Naive thymus-derived CD4-positive, alpha-beta T cell (primary cell): ENCODE data around the gene YWHAQ. TPM values are rescaled to one million over a fixed set of nuclear protein-coding genes. Genes with fewer than 3 reads are reported as not detected.
A peak's percentile ranks its signal among the peaks of the same experiment; 100 is the strongest.

Experiments
- ATAC-seq: fragments of 150-1000 bp; cut with Tn5 transposase; 2 replicates; pipeline ENCODE4 v1.10.0; 2021; ENCODE audit warnings: mild to moderate bottlenecking, moderate library complexity
- CTCF ChIA-PET: fragments of 350-600 bp; sonication (Branson Sonifier 250); formaldehyde crosslinking; loops from one replicate; lab custom pipeline; 2021; ENCODE audit warnings: antibody characterized with exemption; lab: Charles Lee
- POLR2A ChIA-PET: fragments of 350-600 bp; sonication (Branson Sonifier 250); formaldehyde crosslinking; loops from one replicate; lab custom pipeline; 2021; ENCODE audit warnings: antibody characterized with exemption, inconsistent platforms; lab: Charles Lee
- DNase-seq, 9 donors: peaks; one replicate each; pipeline versions ENCODE4 v3.0.0 to v3.0.0-alpha.2; 2020 to 2022; ENCODE audit warnings: mixed read lengths in 1 of 9
- H3K27ac ChIP-seq: one replicate; pipeline ENCODE4 v1.7.0; 2013; ENCODE audit warnings: mild to moderate bottlenecking, low read depth, low read length, moderate library complexity
- H3K27me3 ChIP-seq, 2 donors: one replicate each; pipeline ENCODE4 v1.7.0; 2013; ENCODE audit warnings: low read length in 2 of 2, mild to moderate bottlenecking in 2 of 2, moderate library complexity in 2 of 2; ENCODE audit not compliant: control insufficient read depth in 2 of 2, insufficient read depth in 2 of 2
- H3K36me3 ChIP-seq, 3 experiments: 1 replicate in 2 of 3; 2 replicates in 1 of 3; pipeline ENCODE4 v1.7.0; 2013; ENCODE audit warnings: low read length in 3 of 3, mild to moderate bottlenecking in 3 of 3, moderate library complexity in 1 of 3; ENCODE audit not compliant: insufficient read depth in 3 of 3, control insufficient read depth in 2 of 3
- H3K4me1 ChIP-seq, 2 donors: one replicate each; pipeline ENCODE4 v1.7.0; 2013; ENCODE audit warnings: low read length in 2 of 2, mild to moderate bottlenecking in 2 of 2, moderate library complexity in 1 of 2; ENCODE audit not compliant: control insufficient read depth in 2 of 2, insufficient read depth in 2 of 2
- H3K4me3 ChIP-seq: 2 replicates; pipeline ENCODE4 v1.7.0; 2013; ENCODE audit warnings: mild to moderate bottlenecking, low read length
- H3K9me3 ChIP-seq, 3 experiments: 1 replicate in 2 of 3; 2 replicates in 1 of 3; pipeline ENCODE4 v1.7.0; 2013; ENCODE audit warnings: low read length in 3 of 3; ENCODE audit not compliant: control insufficient read depth in 2 of 3
- H3K27ac Mint-ChIP-seq, 9 donors: one replicate each; pipeline ENCODE4 v1.8.0; 2020 to 2022; ENCODE audit warnings: mixed read lengths in 9 of 9, mild to moderate bottlenecking in 8 of 9, moderate library complexity in 5 of 9, inconsistent platforms in 2 of 9
- H3K27me3 Mint-ChIP-seq, 5 donors: one replicate each; pipeline ENCODE4 v1.8.0; 2021 to 2022; ENCODE audit warnings: mixed read lengths in 5 of 5, mild to moderate bottlenecking in 1 of 5
- H3K36me3 Mint-ChIP-seq, 5 donors: one replicate each; pipeline ENCODE4 v1.8.0; 2020 to 2022; ENCODE audit warnings: mixed read lengths in 5 of 5, mild to moderate bottlenecking in 3 of 5, inconsistent platforms in 1 of 5
- H3K4me1 Mint-ChIP-seq, 7 donors: one replicate each; pipeline ENCODE4 v1.8.0; 2020 to 2022; ENCODE audit warnings: mixed read lengths in 7 of 7, mild to moderate bottlenecking in 3 of 7, inconsistent platforms in 1 of 7
- H3K4me3 Mint-ChIP-seq, 10 donors: one replicate each; pipeline ENCODE4 v1.8.0; 2020 to 2022; ENCODE audit warnings: mild to moderate bottlenecking in 10 of 10, mixed read lengths in 10 of 10, moderate library complexity in 6 of 10, inconsistent platforms in 2 of 10
- H3K9me3 Mint-ChIP-seq, 11 donors: one replicate each; pipeline ENCODE4 v1.8.0; 2020 to 2022; ENCODE audit warnings: mixed read lengths in 11 of 11, mild to moderate bottlenecking in 4 of 11, inconsistent platforms in 1 of 11, moderate library complexity in 1 of 11
- intact Hi-C, 2 donors: fragments of 100-400 bp; cut with micrococcal nuclease; formaldehyde crosslinking; loops; one replicate each; pipeline ENCODE4 v1.15.1; 2023
- polyA plus RNA-seq, 2 donors: library from polyadenylated mRNA; unstranded; fragments of 300-500 nt; fragmentation: Illumina TruSeq; gene quantifications; one replicate each; pipeline ENCODE4 v1.2.3, GENCODE V29; 2021
- total RNA-seq, 6 experiments: library from RNA in 5 of 6; stranded (reverse) in 5 of 6; gene quantifications; 1 replicate in 5 of 6; 2 replicates in 1 of 6; pipeline ENCODE4 v1.2.3 and lab custom pipeline; 2021 to 2026

YWHAQ gene
- total and polyA plus RNA-seq, 7 experiments from 2014 or later: 67.3 to 189 (median 118) TPM

- no peak overlapping the region for H3K4me3 ChIP-seq
- H3K27ac Mint-ChIP-seq: peak overlapping the region in 1 of 9 donors; percentile 51
- no peaks in the 10 kb centered on the region for H3K9me3 Mint-ChIP-seq
- no peak overlapping the region for H3K4me3 Mint-ChIP-seq
- ChIA-PET CTCF (no interaction called here), POLR2A (no interaction called here)
- H3K36me3 ChIP-seq: no peaks in the 10 kb centered on the region
- ATAC-seq (no peak), DNase-seq (no peak)
- peaks cover 0 to 8% (median 0%) of the 10 kb centered on the region in 7 donors for H3K4me1 Mint-ChIP-seq
- no peaks in the 10 kb centered on the region for H3K27me3 ChIP-seq
- no peak overlapping the region for H3K27ac ChIP-seq
- no peaks in the 10 kb centered on the region for H3K9me3 ChIP-seq
- H3K36me3 Mint-ChIP-seq: peaks cover 0 to 2% (median 0%) of the 10 kb centered on the region in 5 donors
- H3K4me1 ChIP-seq: no peaks in the 10 kb centered on the region
- intact Hi-C loops: no loop called here
- no peaks in the 10 kb centered on the region for H3K27me3 Mint-ChIP-seq
Observed at GRCh38 chr2:9574331-9574730, 56.5 kb downstream of the YWHAQ start.

- peaks cover 0 to 2% (median 0%) of the 10 kb centered on the region in 5 donors for H3K36me3 Mint-ChIP-seq
- H3K27me3 Mint-ChIP-seq: no peaks in the 10 kb centered on the region
- H3K4me1 ChIP-seq: no peaks in the 10 kb centered on the region
- H3K4me3 ChIP-seq: no peak overlapping the region
- no peaks in the 10 kb centered on the region for H3K9me3 Mint-ChIP-seq
- CTCF ChIA-PET: no interaction called here
- DNase-seq: no peak
- intact Hi-C loops: no loop called here
- no peaks in the 10 kb centered on the region for H3K27me3 ChIP-seq
- H3K36me3 ChIP-seq: no peaks in the 10 kb centered on the region
- peaks cover 0 to 11% (median 0%) of the 10 kb centered on the region in 7 donors for H3K4me1 Mint-ChIP-seq
- H3K27ac ChIP-seq: no peak overlapping the region
- H3K27ac Mint-ChIP-seq: no peak overlapping the region
- no peak for ATAC-seq
- POLR2A ChIA-PET: no interaction called here
- H3K9me3 ChIP-seq: no peaks in the 10 kb centered on the region
- H3K4me3 Mint-ChIP-seq: no peak overlapping the region
Observed at GRCh38 chr2:9573840-9574239, 57.0 kb downstream of the YWHAQ start.

GRCh38 chr2:9573013-9573720 lies 57.6 kb downstream of the YWHAQ start:
- H3K27ac ChIP-seq: no peak overlapping the region
- no peaks in the 10 kb centered on the region for H3K27me3 Mint-ChIP-seq
- ATAC-seq: no peak
- H3K36me3 ChIP-seq: no peaks in the 10 kb centered on the region
- POLR2A ChIA-PET: no interaction called here
- intact Hi-C loops: no loop called here
- DNase-seq: no peak
- no peaks in the 10 kb centered on the region for H3K9me3 Mint-ChIP-seq
- H3K4me1 Mint-ChIP-seq: peaks cover 0 to 11% (median 0%) of the 10 kb centered on the region in 7 donors
- H3K36me3 Mint-ChIP-seq: peaks cover 0 to 2% (median 0%) of the 10 kb centered on the region in 5 donors
- no peaks in the 10 kb centered on the region for H3K27me3 ChIP-seq
- no peak overlapping the region for H3K27ac Mint-ChIP-seq
- H3K4me3 ChIP-seq: no peak overlapping the region
- H3K9me3 ChIP-seq: no peaks in the 10 kb centered on the region
- CTCF ChIA-PET: no interaction called here
- H3K4me1 ChIP-seq: no peaks in the 10 kb centered on the region
- no peak overlapping the region for H3K4me3 Mint-ChIP-seq

- H3K9me3 ChIP-seq: no peaks in the 10 kb centered on the region
- no peaks in the 10 kb centered on the region for H3K27me3 ChIP-seq
- intact Hi-C loops: no loop called here
- ChIA-PET POLR2A (interaction anchor here (0.7 kb wide), 1 partner anchor 48 kb away, joined by 4 read pairs; no protein-coding TSS in a partner anchor), CTCF (no interaction called here)
- DNase-seq: no peak
- H3K4me3 ChIP-seq: no peak overlapping the region
- no peaks in the 10 kb centered on the region for H3K4me1 ChIP-seq
- no peak overlapping the region for H3K27ac ChIP-seq
- Mint-ChIP-seq H3K27ac (no peak overlapping the region), H3K9me3 (no peaks in the 10 kb centered on the region), H3K36me3 (peaks cover 0 to 2% (median 0%) of the 10 kb centered on the region in 5 donors), H3K27me3 (no peaks in the 10 kb centered on the region), H3K4me3 (no peak overlapping the region), H3K4me1 (peaks cover 0 to 11% (median 0%) of the 10 kb centered on the region in 7 donors)
- ATAC-seq: no peak
- H3K36me3 ChIP-seq: no peaks in the 10 kb centered on the region
Observed at GRCh38 chr2:9570182-9571060, 60.4 kb downstream of the YWHAQ start.

GRCh38 chr2:9565436-9566153 lies 65.2 kb downstream of the YWHAQ start:
- ChIA-PET POLR2A (interaction anchor here (2.6 kb wide), 1 partner anchor 10 kb away, joined by 10 read pairs; the partner anchor contains the start of gene ADAM17), CTCF (no interaction called here)
- H3K36me3 Mint-ChIP-seq: peaks cover 0 to 1% (median 0%) of the 10 kb centered on the region in 5 donors
- Histone ChIP-seq H3K4me3 (no peak overlapping the region), H3K27me3 (no peaks in the 10 kb centered on the region), H3K9me3 (no peaks in the 10 kb centered on the region), H3K27ac (no peak overlapping the region), H3K4me1 (no peaks in the 10 kb centered on the region), H3K36me3 (no peaks in the 10 kb centered on the region)
- DNase-seq (no peak), ATAC-seq (no peak)
- no peak overlapping the region for H3K4me3 Mint-ChIP-seq
- H3K9me3 Mint-ChIP-seq: no peaks in the 10 kb centered on the region
- intact Hi-C loops: no loop called here
- no peaks in the 10 kb centered on the region for H3K27me3 Mint-ChIP-seq
- no peak overlapping the region for H3K27ac Mint-ChIP-seq
- peaks cover 0 to 6% (median 0%) of the 10 kb centered on the region in 7 donors for H3K4me1 Mint-ChIP-seq

- no peaks in the 10 kb centered on the region for H3K27me3 Mint-ChIP-seq
Observed at GRCh38 chr2:9560628-9561027, 70.2 kb downstream of the YWHAQ start.

More at GRCh38 chr2:9560628-9561027, 70.2 kb downstream of the YWHAQ start:
- no peak for DNase-seq
- Histone ChIP-seq H3K27me3 (no peaks in the 10 kb centered on the region), H3K9me3 (no peaks in the 10 kb centered on the region), H3K4me3 (no peak overlapping the region), H3K4me1 (peaks cover 7 to 8% of the 10 kb centered on the region in 2 donors), H3K36me3 (peaks cover 0 to 3% (median 0%) of the 10 kb centered on the region in 3 experiments), H3K27ac (no peak overlapping the region)
- no peaks in the 10 kb centered on the region for H3K9me3 Mint-ChIP-seq
- ChIA-PET CTCF (no interaction called here), POLR2A (no interaction called here)
- ATAC-seq: no peak
- peaks cover 11 to 18% (median 15%) of the 10 kb centered on the region in 7 donors for H3K4me1 Mint-ChIP-seq
- peaks cover 0 to 7% (median 0%) of the 10 kb centered on the region in 5 donors for H3K36me3 Mint-ChIP-seq
- H3K27ac Mint-ChIP-seq: peak overlapping the region in 2 of 9 donors; percentile 17 to 57
- H3K4me3 Mint-ChIP-seq: no peak overlapping the region
- intact Hi-C loops: no loop called here
